ENCODE data around the gene KCNH5.

Gene KCNH5

GRCh38 chr14:62674563-62675237 is 370.6 kb downstream of the KCNH5 start:
- DNase-seq (ENCODE audit: low read depth, low spot score) = no peak

GRCh38 chr14:62673014-62673755 is 372.1 kb downstream of the KCNH5 start:
- no peak for DNase-seq (ENCODE audit: low read depth, low spot score)

GRCh38 chr14:62670526-62670925 is 374.7 kb downstream of the KCNH5 start:
- DNase-seq (ENCODE audit: low read depth, low spot score) = no peak

- no peak for DNase-seq (ENCODE audit: low read depth, low spot score)
These were observed 377.8 kb downstream of the KCNH5 start for GRCh38 chr14:62667421-62667914.

- no peak for DNase-seq (ENCODE audit: low read depth, low spot score)
These were observed 380.0 kb downstream of the KCNH5 start for GRCh38 chr14:62665286-62665685.

- no peak for DNase-seq (ENCODE audit: low read depth, low spot score)
These were observed 381.8 kb downstream of the KCNH5 start for GRCh38 chr14:62663456-62663821.

- no peak for DNase-seq (ENCODE audit: low read depth, low spot score)
These were observed 382.3 kb downstream of the KCNH5 start for GRCh38 chr14:62662811-62663455.

GRCh38 chr14:62661818-62662217 is 383.4 kb downstream of the KCNH5 start:
- no peak for DNase-seq (ENCODE audit: low read depth, low spot score)

- no peak for DNase-seq (ENCODE audit: low read depth, low spot score)
These were observed 386.6 kb downstream of the KCNH5 start for GRCh38 chr14:62658631-62659030.

GRCh38 chr14:62657376-62657775 is 387.9 kb downstream of the KCNH5 start:
- no peak for DNase-seq (ENCODE audit: low read depth, low spot score)

GRCh38 chr14:62655166-62655565 is 390.1 kb downstream of the KCNH5 start:
- no peak for DNase-seq (ENCODE audit: low read depth, low spot score)

- no peak for DNase-seq (ENCODE audit: low read depth, low spot score)
These were observed 390.6 kb downstream of the KCNH5 start for GRCh38 chr14:62654641-62655040.

Data from brain pericyte (primary cell).